HepG2 (cell line): ENCODE data around the gene LIM2. TPM values are rescaled to one million over a fixed set of nuclear protein-coding genes. Genes with fewer than 3 reads are reported as not detected.

Experiments used
- CBX5 ChIP-seq: sonication (generic); formaldehyde crosslinking; IDR thresholded peaks from 2 replicates; pipeline ENCODE4 v1.4.0; 2020; ENCODE audit warnings: missing genetic modification reagents, borderline replicate concordance
- CREM ChIP-seq, 2 experiments: sonication (generic) in 1 of 2; formaldehyde crosslinking in 1 of 2; IDR thresholded peaks; 2 replicates each; pipeline versions ENCODE4 v1.4.0 to v1.6.1; 2016 to 2020; ENCODE audit warnings: antibody characterized with exemption in 1 of 2, mild to moderate bottlenecking in 1 of 2, missing genetic modification reagents in 1 of 2
- E2F1 ChIP-seq: sonication (generic); formaldehyde crosslinking; IDR thresholded peaks from 2 replicates; pipeline ENCODE4 v1.5.0; 2020; ENCODE audit warnings: missing genetic modification reagents
- HOXA9 ChIP-seq: sonication (generic); formaldehyde crosslinking; IDR thresholded peaks from 2 replicates; pipeline ENCODE4 v1.8.1; 2022; ENCODE audit warnings: missing genetic modification reagents, mild to moderate bottlenecking, moderate library complexity, borderline replicate concordance
- ISL2 ChIP-seq: sonication (generic); formaldehyde crosslinking; IDR thresholded peaks from 2 replicates; pipeline ENCODE4 v1.5.0; 2020; ENCODE audit warnings: missing genetic modification reagents
- MAFF ChIP-seq: IDR thresholded peaks from 2 replicates; pipeline ENCODE4 v1.6.1; 2011; ENCODE audit warnings: low read depth, low read length, improper control_type of control experiment
- NFE2 ChIP-seq: sonication (generic); formaldehyde crosslinking; IDR thresholded peaks from 2 replicates; pipeline ENCODE4 v1.4.0; 2020; ENCODE audit warnings: missing genetic modification reagents
- POLR2G ChIP-seq: fragments of 200-400 bp; formaldehyde crosslinking; IDR thresholded peaks from 2 replicates; pipeline ENCODE4 v1.6.1; 2018; ENCODE audit warnings: mild to moderate bottlenecking, low read depth, low read length, moderate library complexity
- SRSF9 ChIP-seq: fragments of 200-400 bp; formaldehyde crosslinking; IDR thresholded peaks from 2 replicates; pipeline ENCODE4 v1.6.1; 2018; ENCODE audit warnings: borderline replicate concordance, mild to moderate bottlenecking, low read depth, low read length; ENCODE audit not compliant: insufficient read depth, poor library complexity, severe bottlenecking
- STAT5B ChIP-seq: sonication (generic); formaldehyde crosslinking; IDR thresholded peaks from 2 replicates; pipeline ENCODE4 v1.4.0; 2020; ENCODE audit warnings: missing genetic modification reagents
- TBL1XR1 ChIP-seq: fragments of 150-350 bp; IDR thresholded peaks from 2 replicates; pipeline ENCODE4 v1.6.1; 2014; ENCODE audit warnings: borderline replicate concordance, low read length; ENCODE audit not compliant: partially characterized antibody
- ZBTB44 ChIP-seq: sonication (generic); formaldehyde crosslinking; IDR thresholded peaks from 2 replicates; pipeline ENCODE4 v1.4.0; 2020; ENCODE audit warnings: missing genetic modification reagents
- ZBTB49 ChIP-seq: sonication (generic); formaldehyde crosslinking; IDR thresholded peaks from 2 replicates; pipeline ENCODE4 v1.4.0; 2020; ENCODE audit warnings: missing genetic modification reagents, borderline replicate concordance
- ZMAT3 ChIP-seq: sonication (generic); formaldehyde crosslinking; conservative IDR thresholded peaks from 2 replicates; pipeline ENCODE4 v1.7.0; 2021; ENCODE audit warnings: missing genetic modification reagents
- ZNF180 ChIP-seq: sonication (generic); formaldehyde crosslinking; IDR thresholded peaks from 2 replicates; pipeline ENCODE4 v1.4.0; 2020; ENCODE audit warnings: low read depth, missing genetic modification reagents, borderline replicate concordance
- ZNF296 ChIP-seq: sonication (generic); formaldehyde crosslinking; conservative IDR thresholded peaks from 2 replicates; pipeline ENCODE4 v1.5.0; 2020; ENCODE audit warnings: mild to moderate bottlenecking, missing genetic modification reagents
- ZNF329 ChIP-seq: sonication (generic); formaldehyde crosslinking; IDR thresholded peaks from 2 replicates; pipeline ENCODE4 v1.9.0; 2021; ENCODE audit warnings: low read depth, mild to moderate bottlenecking, missing genetic modification reagents
- ZNF543 ChIP-seq: sonication (generic); formaldehyde crosslinking; IDR thresholded peaks from 2 replicates; pipeline ENCODE4 v1.4.0; 2020; ENCODE audit warnings: mild to moderate bottlenecking, missing genetic modification reagents
- ZNF547 ChIP-seq: sonication (generic); formaldehyde crosslinking; IDR thresholded peaks from 2 replicates; pipeline ENCODE4 v1.5.1; 2020; ENCODE audit warnings: mild to moderate bottlenecking, missing genetic modification reagents
- ZNF839 ChIP-seq: sonication (generic); formaldehyde crosslinking; IDR thresholded peaks from 2 replicates; pipeline ENCODE4 v1.4.0; 2020; ENCODE audit warnings: missing genetic modification reagents, mild to moderate bottlenecking, borderline replicate concordance
- ZNF841 ChIP-seq: sonication (generic); formaldehyde crosslinking; IDR thresholded peaks from 2 replicates; pipeline ENCODE4 v1.8.1; 2023; ENCODE audit warnings: missing genetic modification reagents, borderline replicate concordance
- ZSCAN22 ChIP-seq: sonication (generic); formaldehyde crosslinking; IDR thresholded peaks from 2 replicates; pipeline ENCODE4 v1.4.0; 2020; ENCODE audit warnings: mild to moderate bottlenecking, missing genetic modification reagents
- polyA plus RNA-seq, 8 experiments: library from polyadenylated mRNA; depleted of rRNA in 3 of 8; stranded (reverse) in 7 of 8; unstranded in 1 of 8; fragments of >200 nt; fragmentation: Illumina TruSeq in 4 of 8; extraction: Trizol in 4 of 8; gene quantifications; 2 replicates each; pipeline versions ENCODE4 v1.2.1 to v1.2.3, GENCODE V29; 2011 to 2016; ENCODE audit warnings: low read depth in 4 of 8, missing spikeins in 1 of 8, mixed read lengths in 1 of 8; ENCODE audit not compliant: insufficient read depth in 1 of 8
- total RNA-seq, 5 experiments: library from RNA; depleted of rRNA; stranded (reverse); fragments of >200 nt; fragmentation: Illumina TruSeq; extraction: Trizol; gene quantifications; 2 replicates each; pipeline ENCODE4 v1.2.3, GENCODE V29; 2016; ENCODE audit warnings: low read depth in 1 of 5
- TF ChIP-seq, protein P1 (sequence below): sonication (generic); formaldehyde crosslinking; IDR thresholded peaks from 2 replicates; pipeline ENCODE4 v1.4.0; 2020; ENCODE audit warnings: mild to moderate bottlenecking, missing genetic modification reagents
- TF ChIP-seq, protein P2 (sequence below): sonication (generic); formaldehyde crosslinking; IDR thresholded peaks from 2 replicates; pipeline ENCODE4 v1.5.0; 2020; ENCODE audit warnings: missing genetic modification reagents, mild to moderate bottlenecking, borderline replicate concordance

LIM2 gene
- total and polyA plus RNA-seq, 2 of the 13 experiments (the other 11 are each of a cell fraction or from before 2014, with no cell fraction given): 1.3 TPM; not detected in 1

GRCh38 chr19:51354742-51355148, 33.0 kb downstream of the LIM2 start (continued):
- TF ChIP-seq ZNF841 (CRISPR knock-in tag): no peak
- no peak for TF ChIP-seq ZNF329 (CRISPR knock-in tag)
- peak; percentile 94 for TF ChIP-seq ISL2 (CRISPR knock-in tag)
- TF ChIP-seq MAFF: no peak
- TF ChIP-seq ZMAT3 (CRISPR knock-in tag): no peak
- no peak for TF ChIP-seq HOXA9 (CRISPR knock-in tag)
- TF ChIP-seq ZNF180: no peak
- no peak for TF ChIP-seq TBL1XR1
- TF ChIP-seq ZBTB49: no peak
- no peak for TF ChIP-seq CBX5
- no peak for TF ChIP-seq E2F1
- no peak for TF ChIP-seq SRSF9
- no peak for TF ChIP-seq NFE2 (CRISPR knock-in tag)
- no peak for TF ChIP-seq ZSCAN22 (CRISPR knock-in tag)
- TF ChIP-seq ZNF547 (CRISPR knock-in tag): no peak
- peak; percentile 89 for TF ChIP-seq CREM (IDR thresholded peaks at IDR 0.05)
- TF ChIP-seq CREM (CRISPR knock-in tag; IDR thresholded peaks at IDR 0.05): no peak
- TF ChIP-seq ZNF296 (CRISPR knock-in tag): no peak
- no peak; the same call in 1 of the 2 replicates for TF ChIP-seq POLR2G
- TF ChIP-seq, protein P1, sequence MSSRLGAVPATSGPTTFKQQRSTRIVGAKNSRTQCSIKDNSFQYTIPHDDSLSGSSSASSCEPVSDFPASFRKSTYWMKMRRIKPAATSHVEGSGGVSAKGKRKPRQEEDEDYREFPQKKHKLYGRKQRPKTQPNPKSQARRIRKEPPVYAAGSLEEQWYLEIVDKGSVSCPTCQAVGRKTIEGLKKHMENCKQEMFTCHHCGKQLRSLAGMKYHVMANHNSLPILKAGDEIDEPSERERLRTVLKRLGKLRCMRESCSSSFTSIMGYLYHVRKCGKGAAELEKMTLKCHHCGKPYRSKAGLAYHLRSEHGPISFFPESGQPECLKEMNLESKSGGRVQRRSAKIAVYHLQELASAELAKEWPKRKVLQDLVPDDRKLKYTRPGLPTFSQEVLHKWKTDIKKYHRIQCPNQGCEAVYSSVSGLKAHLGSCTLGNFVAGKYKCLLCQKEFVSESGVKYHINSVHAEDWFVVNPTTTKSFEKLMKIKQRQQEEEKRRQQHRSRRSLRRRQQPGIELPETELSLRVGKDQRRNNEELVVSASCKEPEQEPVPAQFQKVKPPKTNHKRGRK (CRISPR knock-in tag): no peak
- TF ChIP-seq STAT5B (CRISPR knock-in tag): no peak
- no peak for TF ChIP-seq ZBTB44 (CRISPR knock-in tag)
- TF ChIP-seq, protein P2, sequence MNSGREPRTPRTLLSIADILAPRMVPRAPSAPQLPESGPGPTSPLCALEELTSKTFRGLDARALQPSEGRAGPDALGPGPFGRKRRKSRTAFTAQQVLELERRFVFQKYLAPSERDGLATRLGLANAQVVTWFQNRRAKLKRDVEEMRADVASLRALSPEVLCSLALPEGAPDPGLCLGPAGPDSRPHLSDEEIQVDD: no peak
- TF ChIP-seq ZNF543: no peak
- TF ChIP-seq ZNF839 (CRISPR knock-in tag): no peak
